Measurements from ENCODE around the gene SPTAN1. TPM values are rescaled to one million over a fixed set of nuclear protein-coding genes. Genes with fewer than 3 reads are reported as not detected.

SPTAN1 gene
- total and polyA plus RNA-seq, 2 donors (not counting 3 experiments of a cell fraction or from before 2014, with no cell fraction given), result 408 to 502 TPM

DNA sequence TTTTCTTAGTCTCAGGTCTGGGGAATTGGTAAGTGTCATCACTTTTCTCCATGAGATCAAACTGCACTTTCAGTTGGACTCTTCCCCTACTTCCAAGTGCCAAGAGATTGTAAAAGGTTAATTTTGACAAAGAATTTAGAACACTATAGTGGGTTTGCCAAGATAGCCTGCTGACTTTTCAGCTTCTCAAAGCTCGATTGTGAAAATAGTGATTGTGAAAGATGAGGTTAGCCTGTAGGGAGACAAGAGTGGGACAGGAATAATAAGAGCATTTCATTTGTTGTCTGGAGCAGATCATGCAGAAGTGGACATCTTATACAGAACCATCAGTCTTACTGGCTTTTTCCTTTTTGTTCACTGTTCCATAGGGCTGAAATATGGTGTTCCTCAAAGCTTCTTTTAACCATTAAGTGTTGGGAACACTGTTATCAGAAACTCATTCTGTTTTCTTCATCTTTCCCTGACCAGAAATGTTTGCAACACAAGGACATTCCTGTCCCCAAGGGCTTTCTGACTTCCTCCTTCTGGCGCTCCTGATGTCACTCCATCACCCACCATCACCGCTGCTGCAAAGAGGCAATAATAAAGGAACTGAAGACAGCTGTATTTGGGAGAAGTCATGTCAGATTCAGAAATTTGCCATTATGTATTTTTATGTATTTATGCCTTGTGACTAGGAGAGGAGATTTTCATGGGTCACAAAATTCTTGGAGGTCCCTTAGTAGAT is 11.6 kb upstream of the SPTAN1 start:
- H3K79me2 ChIP-seq (ENCODE audit: control insufficient read depth, insufficient read depth, low read length), result no peaks in the 10 kb centered on the region
- H3K27me3 ChIP-seq (ENCODE audit: control insufficient read depth in 2 of 2, insufficient read depth in 2 of 2, low read length in 2 of 2), result no peaks in the 10 kb centered on the region
- intact Hi-C loops (cut with micrococcal nuclease) (no loop called here), dilution Hi-C loops (cut with MboI; ENCODE audit: extremely low pct_ligation_motif_present, low sequenced_read_pairs) (no loop called here)
- POLR2A ChIA-PET, result no interaction called here
- H3K9ac ChIP-seq (replicated peaks; ENCODE audit: extremely low read depth, insufficient read depth, low read length), result no peak overlapping the region
- H3K27ac ChIP-seq (ENCODE audit: insufficient read depth, low read depth, low read length), result no peak overlapping the region
- H4K20me1 ChIP-seq (replicated peaks; ENCODE audit: control insufficient read depth, extremely low read depth, insufficient read depth, low read length), result no peaks in the 10 kb centered on the region
- H3K4me2 ChIP-seq (ENCODE audit: insufficient read depth, low read length), result no peak overlapping the region
- no peaks in the 10 kb centered on the region for H3K9me3 ChIP-seq (replicated peaks; ENCODE audit: control insufficient read depth, insufficient read depth, low read length)
- H3K36me3 ChIP-seq (ENCODE audit: control insufficient read depth in 2 of 2, extremely low read depth in 1 of 2, insufficient read depth in 2 of 2, low read length in 2 of 2), result peaks cover 10 to 12% of the 10 kb centered on the region in 2 experiments
- H2AFZ ChIP-seq (ENCODE audit: low read depth, low read length), result no peak overlapping the region
- CTCF ChIA-PET, result interaction anchor here (1.5 to 1.6 kb wide), 3 partner anchors 10 to 25 kb away, joined by 4 to 6 read pairs (median 5); partner anchors contain the start of gene SPTAN1
- H3K4me3 ChIP-seq (replicated peaks in 1 of 3; ENCODE audit: insufficient read depth in 1 of 3, low read depth in 1 of 3, low read length in 3 of 3), result no peak overlapping the region
- FAIRE-seq (no peak), DNase-seq (ENCODE audit: low read depth, low spot score) (no peak)
- no TSS peak for BruUV-seq (replicated peaks)
- no peaks in the 10 kb centered on the region for H3K9me1 ChIP-seq (replicated peaks; ENCODE audit: control insufficient read depth, extremely low read depth, insufficient read depth, low read length)
- TF ChIP-seq EZH2 (IDR thresholded peaks at IDR 0.05; ENCODE audit: borderline replicate concordance, low read depth, low read length, severe bottlenecking), result no peak
- no peaks in the 10 kb centered on the region for H3K4me1 ChIP-seq (ENCODE audit: control insufficient read depth, extremely low read depth, insufficient read depth, low read length)

DNA sequence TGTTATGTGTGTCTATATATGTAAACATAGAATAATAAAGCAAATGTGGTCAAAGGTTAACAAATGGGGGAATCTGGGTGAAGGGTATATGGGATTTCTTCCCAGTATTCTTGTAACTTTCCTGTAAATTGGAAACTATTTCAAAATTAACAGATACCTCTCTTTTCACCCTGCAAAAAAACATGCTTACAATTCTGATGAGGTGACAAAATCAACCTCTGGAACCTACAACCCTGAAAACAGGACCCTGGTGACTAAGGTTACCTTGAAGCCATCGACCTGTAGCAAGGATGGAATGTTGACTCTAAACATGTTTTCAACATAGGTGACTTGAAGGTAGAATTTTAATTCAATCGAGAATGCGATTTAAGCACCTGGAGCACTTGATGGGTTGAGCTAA is 5.9 kb upstream of the SPTAN1 start:
- Histone ChIP-seq H3K4me2 (ENCODE audit: insufficient read depth, low read length) (no peak overlapping the region), H3K9me1 (replicated peaks; ENCODE audit: control insufficient read depth, extremely low read depth, insufficient read depth, low read length) (no peaks in the 10 kb centered on the region), H2AFZ (ENCODE audit: low read depth, low read length) (no peak overlapping the region), H3K9ac (replicated peaks; ENCODE audit: extremely low read depth, insufficient read depth, low read length) (no peak overlapping the region), H3K4me3 (replicated peaks in 1 of 3; ENCODE audit: insufficient read depth in 1 of 3, low read depth in 1 of 3, low read length in 3 of 3) (no peak overlapping the region), H3K4me1 (ENCODE audit: control insufficient read depth, extremely low read depth, insufficient read depth, low read length) (peaks cover 15% of the 10 kb centered on the region), H3K27me3 (ENCODE audit: control insufficient read depth in 2 of 2, insufficient read depth in 2 of 2, low read length in 2 of 2) (no peaks in the 10 kb centered on the region), H3K79me2 (ENCODE audit: control insufficient read depth, insufficient read depth, low read length) (no peaks in the 10 kb centered on the region), H3K27ac (ENCODE audit: insufficient read depth, low read depth, low read length) (no peak overlapping the region), H4K20me1 (replicated peaks; ENCODE audit: control insufficient read depth, extremely low read depth, insufficient read depth, low read length) (no peaks in the 10 kb centered on the region), H3K36me3 (ENCODE audit: control insufficient read depth in 2 of 2, extremely low read depth in 1 of 2, insufficient read depth in 2 of 2, low read length in 2 of 2) (peaks cover 0 to 2% of the 10 kb centered on the region in 2 experiments), H3K9me3 (replicated peaks; ENCODE audit: control insufficient read depth, insufficient read depth, low read length) (no peaks in the 10 kb centered on the region)
- CTCF ChIA-PET, result interaction anchor here (1.7 kb wide), 1 partner anchor 108 kb away, joined by 4 read pairs; no protein-coding TSS in a partner anchor
- FAIRE-seq, result no peak
- intact Hi-C loops (cut with micrococcal nuclease), result no loop called here
- TF ChIP-seq EZH2 (IDR thresholded peaks at IDR 0.05; ENCODE audit: borderline replicate concordance, low read depth, low read length, severe bottlenecking) (no peak), POLR2AphosphoS5 (IDR thresholded peaks at IDR 0.05; ENCODE audit: insufficient read depth, low read depth, low read length) (no peak), POLR2A (IDR thresholded peaks at IDR 0.05; ENCODE audit: low read depth, low read length) (no peak), MYC (IDR thresholded peaks at IDR 0.05; ENCODE audit: low read depth, low read length) (no peak), JUN (IDR thresholded peaks at IDR 0.05; ENCODE audit: borderline replicate concordance, insufficient read depth, insufficient read length, low read depth) (no peak), GATA2 (IDR thresholded peaks at IDR 0.05; ENCODE audit: insufficient read depth, insufficient read length, low read depth, low read length) (no peak), FOS (IDR thresholded peaks at IDR 0.05; ENCODE audit: borderline replicate concordance, insufficient read depth, low read length) (no peak)
- TF ChIP-seq, protein P1, sequence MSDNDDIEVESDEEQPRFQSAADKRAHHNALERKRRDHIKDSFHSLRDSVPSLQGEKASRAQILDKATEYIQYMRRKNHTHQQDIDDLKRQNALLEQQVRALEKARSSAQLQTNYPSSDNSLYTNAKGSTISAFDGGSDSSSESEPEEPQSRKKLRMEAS (IDR thresholded peaks at IDR 0.05; ENCODE audit: insufficient read depth, insufficient read length), result no peak
- TF ChIP-seq, protein P2, sequence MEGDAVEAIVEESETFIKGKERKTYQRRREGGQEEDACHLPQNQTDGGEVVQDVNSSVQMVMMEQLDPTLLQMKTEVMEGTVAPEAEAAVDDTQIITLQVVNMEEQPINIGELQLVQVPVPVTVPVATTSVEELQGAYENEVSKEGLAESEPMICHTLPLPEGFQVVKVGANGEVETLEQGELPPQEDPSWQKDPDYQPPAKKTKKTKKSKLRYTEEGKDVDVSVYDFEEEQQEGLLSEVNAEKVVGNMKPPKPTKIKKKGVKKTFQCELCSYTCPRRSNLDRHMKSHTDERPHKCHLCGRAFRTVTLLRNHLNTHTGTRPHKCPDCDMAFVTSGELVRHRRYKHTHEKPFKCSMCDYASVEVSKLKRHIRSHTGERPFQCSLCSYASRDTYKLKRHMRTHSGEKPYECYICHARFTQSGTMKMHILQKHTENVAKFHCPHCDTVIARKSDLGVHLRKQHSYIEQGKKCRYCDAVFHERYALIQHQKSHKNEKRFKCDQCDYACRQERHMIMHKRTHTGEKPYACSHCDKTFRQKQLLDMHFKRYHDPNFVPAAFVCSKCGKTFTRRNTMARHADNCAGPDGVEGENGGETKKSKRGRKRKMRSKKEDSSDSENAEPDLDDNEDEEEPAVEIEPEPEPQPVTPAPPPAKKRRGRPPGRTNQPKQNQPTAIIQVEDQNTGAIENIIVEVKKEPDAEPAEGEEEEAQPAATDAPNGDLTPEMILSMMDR (IDR thresholded peaks at IDR 0.05; ENCODE audit: extremely low read depth in 1 of 2, insufficient read depth in 1 of 2, low read depth in 1 of 2, low read length in 2 of 2), result no peak
- POLR2A ChIA-PET, result no interaction called here
- no peak for DNase-seq (ENCODE audit: low read depth, low spot score)
- no TSS peak for BruUV-seq (replicated peaks)
- dilution Hi-C loops (cut with MboI; ENCODE audit: extremely low pct_ligation_motif_present, low sequenced_read_pairs), result no loop called here

Measured in endothelial cell of umbilical vein (primary cell).